ENCODE measurements around the gene ZNF683.
"Not testable (repeated sequence)": the region's sequence is repeated elsewhere in the genome, so short reads cannot be mapped to it uniquely, and the experiment has no call there.

ZNF683 gene

GRCh38 chr1:26335774-26336476 is 36.6 kb downstream of the ZNF683 start:
- DNase-seq: peak; percentile 51

- not testable (repeated sequence) for DNase-seq
These were observed 39.2 kb downstream of the ZNF683 start for GRCh38 chr1:26333312-26333711.

- DNase-seq: no peak
These were observed 42.3 kb downstream of the ZNF683 start for GRCh38 chr1:26330276-26330675.

GRCh38 chr1:26329380-26329779 is 43.2 kb downstream of the ZNF683 start:
- not testable (repeated sequence) for DNase-seq

- no peak for DNase-seq
These were observed 44.0 kb downstream of the ZNF683 start for GRCh38 chr1:26328597-26328996.

GRCh38 chr1:26327956-26328362 is 44.6 kb downstream of the ZNF683 start:
- DNase-seq: no peak

- DNase-seq: no peak
These were observed 48.0 kb downstream of the ZNF683 start for GRCh38 chr1:26324550-26324949.

GRCh38 chr1:26323382-26323781 is 49.2 kb downstream of the ZNF683 start:
- no peak for DNase-seq

- no peak for DNase-seq
These were observed 50.6 kb downstream of the ZNF683 start for GRCh38 chr1:26322042-26322331.

- DNase-seq: peak; percentile 92
These were observed 51.1 kb downstream of the ZNF683 start for GRCh38 chr1:26321315-26322041.

- no peak for DNase-seq
These were observed 51.7 kb downstream of the ZNF683 start for GRCh38 chr1:26320896-26321295.

- no peak for DNase-seq
These were observed 54.0 kb downstream of the ZNF683 start for GRCh38 chr1:26318338-26319064.

GRCh38 chr1:26317612-26318337 is 54.8 kb downstream of the ZNF683 start, which contains the start of gene CD52:
Gene CD52 (plus strand): TSS chr1:26317958. CDS start chr1:26318018, 60 bp downstream.
- DNase-seq: no peak

GRCh38 chr1:26317146-26317545 is 55.4 kb downstream of the ZNF683 start:
- no peak for DNase-seq

GRCh38 chr1:26315874-26316850 is 56.4 kb downstream of the ZNF683 start:
- no peak for DNase-seq

- no peak for DNase-seq
These were observed 58.0 kb downstream of the ZNF683 start for GRCh38 chr1:26314501-26314900.
